GM12878 (cell line): Measurements from ENCODE around the gene CNTNAP5. TPM values are rescaled to one million over a fixed set of nuclear protein-coding genes. Genes with fewer than 3 reads are reported as not detected.

Experiments
- ATAC-seq: fragments of 200-7000 bp; cut with Tn5 transposase; 3 replicates; pipeline ENCODE4 v1.9.1; 2020; ENCODE audit warnings: mild to moderate bottlenecking, moderate library complexity
- BruUV-seq: library from RNA; stranded (reverse); fragments of 400-500 nt; replicated peaks from 2 replicates; lab custom pipeline; 2021; lab: Mats Ljungman, UMichigan
- CTCF ChIA-PET: fragments of 300-600 bp; sonication (Branson Sonifier 250); formaldehyde crosslinking; extraction: SDS; loops from one replicate; lab custom pipeline; 2021; ENCODE audit warnings: inconsistent platforms; lab: Yijun Ruan, JAX
- POLR2A ChIA-PET: fragments of 350-600 bp; formaldehyde crosslinking; extraction: SDS; loops from one replicate; lab custom pipeline; 2021; ENCODE audit warnings: inconsistent platforms; lab: Charles Lee
- RAD21 ChIA-PET: fragments of 300-600 bp; sonication (Branson Sonifier 250); formaldehyde crosslinking; loops from one replicate; lab custom pipeline; 2023; ENCODE audit warnings: antibody characterized with exemption; ENCODE audit not compliant: unreplicated experiment; lab: Charles Lee
- SMC1A ChIA-PET: fragments of 300-600 bp; sonication (Branson Sonifier 250); formaldehyde crosslinking; loops from one replicate; lab custom pipeline; 2023; ENCODE audit not compliant: unreplicated experiment, uncharacterized antibody; lab: Charles Lee
- DNase-seq: peaks from one replicate; pipeline ENCODE4 v3.0.0-alpha.2; 2011; ENCODE audit warnings: low read depth, low spot score
- FAIRE-seq: peaks from 3 replicates; lab custom pipeline; 2011; peaks lifted over from hg19 to GRCh38; lab: Jason Lieb, UNC
- H2AFZ ChIP-seq: 2 replicates; pipeline ENCODE4 v1.6.0; 2011; ENCODE audit warnings: low read depth, low read length, control low read depth; ENCODE audit not compliant: control insufficient read depth
- H3K27ac ChIP-seq: 2 replicates; pipeline ENCODE4 v1.5.1; 2011; ENCODE audit warnings: control low read depth; ENCODE audit not compliant: control insufficient read depth, insufficient read depth
- H3K27me3 ChIP-seq, 2 experiments: replicated peaks in 1 of 2; 2 replicates each; pipeline versions ENCODE4 v1.6.0 to v1.6.1; 2011; ENCODE audit warnings: low read length in 1 of 2; ENCODE audit not compliant: control insufficient read depth in 2 of 2, insufficient read depth in 2 of 2
- H3K36me3 ChIP-seq, 2 experiments: 2 replicates each; pipeline ENCODE4 v1.5.1; 2011; ENCODE audit warnings: low read length in 1 of 2; ENCODE audit not compliant: control insufficient read depth in 2 of 2, insufficient read depth in 2 of 2
- H3K4me1 ChIP-seq: 2 replicates; pipeline ENCODE4 v1.6.1; 2011; ENCODE audit warnings: mild to moderate bottlenecking, low read length, moderate library complexity, mixed read lengths; ENCODE audit not compliant: control insufficient read depth, insufficient read depth
- H3K4me2 ChIP-seq: 2 replicates; pipeline ENCODE4 v1.6.0; 2011; ENCODE audit warnings: control low read depth; ENCODE audit not compliant: control insufficient read depth, insufficient read depth
- H3K4me3 ChIP-seq: fragments of 200-600 bp; sonication (generic); 2 replicates; pipeline ENCODE4 v1.5.1; 2016
- H3K79me2 ChIP-seq: 2 replicates; pipeline ENCODE4 v1.6.0; 2011; ENCODE audit warnings: low read length; ENCODE audit not compliant: control insufficient read depth, insufficient read depth
- H3K9ac ChIP-seq: 2 replicates; pipeline ENCODE4 v1.8.0; 2011; ENCODE audit warnings: low read length, control low read depth, mixed read lengths; ENCODE audit not compliant: control insufficient read depth, insufficient read depth
- H3K9me3 ChIP-seq: replicated peaks from 3 replicates; pipeline ENCODE4 v1.5.1; 2011; ENCODE audit warnings: mild to moderate bottlenecking, low read length; ENCODE audit not compliant: control insufficient read depth, insufficient read depth
- H4K20me1 ChIP-seq: 2 replicates; pipeline ENCODE4 v1.6.0; 2011; ENCODE audit not compliant: control insufficient read depth, insufficient read depth
- BHLHE40 ChIP-seq, 2 experiments: fragments of 450-650 bp in 1 of 2; IDR thresholded peaks; 2 replicates each; pipeline ENCODE4 v1.6.1; 2011 to 2017; ENCODE audit warnings: low read depth in 2 of 2, borderline replicate concordance in 1 of 2, improper control_type of control experiment in 1 of 2, low read length in 1 of 2, mild to moderate bottlenecking in 1 of 2
- CEBPZ ChIP-seq: fragments of 150-350 bp; IDR thresholded peaks from 2 replicates; pipeline ENCODE4 v1.6.1; 2016; ENCODE audit warnings: low read depth, low read length
- HSF1 ChIP-seq: fragments of 150-350 bp; IDR thresholded peaks from 2 replicates; pipeline ENCODE4 v1.6.1; 2014; ENCODE audit warnings: mild to moderate bottlenecking, low read depth, low read length
- KDM1A ChIP-seq: fragments of 200-600 bp; sonication (generic); IDR thresholded peaks from 2 replicates; pipeline ENCODE4 v1.6.1; 2016; ENCODE audit warnings: borderline replicate concordance
- PAX5 ChIP-seq: IDR thresholded peaks from 2 replicates; pipeline ENCODE4 v1.6.1; 2011; ENCODE audit warnings: low read depth, low read length, borderline replicate concordance
- RFX5 ChIP-seq: IDR thresholded peaks from 2 replicates; pipeline ENCODE4 v1.6.1; 2011; ENCODE audit warnings: low read depth, low read length, improper control_type of control experiment
- SP1 ChIP-seq: IDR thresholded peaks from one replicate; pipeline ENCODE4 v1.6.1; 2011; ENCODE audit warnings: low read depth, low read length
- ZBTB4 ChIP-seq: fragments of 450-650 bp; formaldehyde crosslinking; IDR thresholded peaks from 2 replicates; pipeline ENCODE4 v1.4.0; 2022; ENCODE audit warnings: mild to moderate bottlenecking, moderate library complexity
- ZBTB40 ChIP-seq: fragments of 450-650 bp; IDR thresholded peaks from 2 replicates; pipeline ENCODE4 v1.6.1; 2016; ENCODE audit warnings: mild to moderate bottlenecking, moderate library complexity, borderline replicate concordance
- in situ Hi-C: fragments of 300-500 bp; cut with MboI; formaldehyde crosslinking; loops from 9 replicates; pipeline ENCODE4 v1.14.3; 2018; ENCODE audit warnings: mixed read lengths
- intact Hi-C: fragments of 100-400 bp; cut with micrococcal nuclease; formaldehyde crosslinking; loops from one replicate; pipeline ENCODE4 v1.14.2; 2022; ENCODE audit not compliant: unreplicated experiment
- polyA plus RNA-seq, 11 experiments: library from polyadenylated mRNA; depleted of rRNA in 4 of 11; unstranded in 6 of 11; stranded (reverse) in 5 of 11; fragments of >200 nt; fragmentation: Nextera tagmentation in 4 of 11; fragmentation: Illumina TruSeq in 1 of 11; extraction: Ambion mirVana in 4 of 11; extraction: Trizol in 1 of 11; gene quantifications; 1 replicate in 1 of 11; 2 replicates in 10 of 11; pipeline versions ENCODE4 v1.2.1 to v1.2.3, GENCODE V29; 2011 to 2016; ENCODE audit warnings: inconsistent platforms in 2 of 11, missing spikeins in 2 of 11, low read depth in 1 of 11
- total RNA-seq, 4 experiments: library from RNA; depleted of rRNA in 3 of 4; stranded (reverse); fragments of >200 nt in 3 of 4; fragmentation: Illumina TruSeq in 1 of 4; extraction: Trizol in 1 of 4; gene quantifications; 2 replicates each; pipeline versions ENCODE4 v1.2.1 to v1.2.3, GENCODE V29; 2013 to 2021

Gene CNTNAP5
- total and polyA plus RNA-seq, 10 of the 15 experiments (the other 5 are each of a cell fraction or from before 2014, with no cell fraction given), result not detected

GRCh38 chr2:124561486-124561885 lies 536.4 kb downstream of the CNTNAP5 start (continued):
- TF ChIP-seq ZBTB40 (no peak), SP1 (no peak)

- ChIA-PET POLR2A (no interaction called here), SMC1A (interaction anchor here (1.0 kb wide), 1 partner anchor 17 kb away, joined by 3 read pairs; no protein-coding TSS in a partner anchor), CTCF (no interaction called here), RAD21 (no interaction called here)
- no TSS peak for BruUV-seq
- no peaks in the 10 kb centered on the region for H3K27me3 ChIP-seq
- FAIRE-seq, result no peak
- H3K79me2 ChIP-seq, result no peaks in the 10 kb centered on the region
- no peaks in the 10 kb centered on the region for H3K36me3 ChIP-seq
- no peak overlapping the region for H2AFZ ChIP-seq
- H3K4me2 ChIP-seq, result no peak overlapping the region
- no peak overlapping the region for H3K9ac ChIP-seq
- in situ Hi-C loops, result no loop called here
- H4K20me1 ChIP-seq, result no peaks in the 10 kb centered on the region
- TF ChIP-seq ZBTB4 (no peak), HSF1 (no peak), CEBPZ (no peak), PAX5 (no peak), BHLHE40 (IDR thresholded peaks at IDR 0.05; ENCODE audit: borderline replicate concordance in 1 of 2, low read depth in 2 of 2, low read length in 1 of 2) (no peak), KDM1A (no peak), RFX5 (no peak)
- no peaks in the 10 kb centered on the region for H3K9me3 ChIP-seq
- intact Hi-C loops, result no loop called here
- no peak for DNase-seq
- no peaks in the 10 kb centered on the region for H3K4me1 ChIP-seq
- H3K27ac ChIP-seq, result no peak overlapping the region
- no peak for ATAC-seq
- H3K4me3 ChIP-seq, result no peak overlapping the region
These were observed 538.3 kb downstream of the CNTNAP5 start for GRCh38 chr2:124563426-124563825.
